Activated CD4-positive, alpha-beta T cell treated with anti-CD3 and anti-CD28 coated beads for 48 hours (primary cell): ENCODE data around the gene FOXC2.
"Not testable (repeated sequence)": the region's sequence is repeated elsewhere in the genome, so short reads cannot be mapped to it uniquely, and the experiment has no call there.

ENCODE experiments used
- DNase-seq: peaks from one replicate; pipeline ENCODE4 v3.0.0-alpha.2; 2020

FOXC2 gene

GRCh38 chr16:86575095-86575685 is 8.6 kb downstream of the FOXC2 start:
- DNase-seq, result no peak

- peak; percentile 76 for DNase-seq
These were observed 9.3 kb downstream of the FOXC2 start for GRCh38 chr16:86575754-86576557.

- no peak for DNase-seq
These were observed 10.1 kb downstream of the FOXC2 start for GRCh38 chr16:86576591-86577313.

GRCh38 chr16:86577314-86577971 is 10.8 kb downstream of the FOXC2 start:
- DNase-seq, result no peak

- no peak for DNase-seq
These were observed 11.5 kb downstream of the FOXC2 start, which contains the start of gene FOXL1 for GRCh38 chr16:86578061-86578599. Gene FOXL1, plus strand, starts transcription at chr16:86578549. Its CDS starts 175 bp downstream, at chr16:86578724.

- no peak for DNase-seq
These were observed 12.1 kb downstream of the FOXC2 start for GRCh38 chr16:86578611-86579267.

GRCh38 chr16:86579268-86580062 is 12.8 kb downstream of the FOXC2 start:
- no peak for DNase-seq

GRCh38 chr16:86580063-86580790 is 13.6 kb downstream of the FOXC2 start:
- no peak for DNase-seq

- no peak for DNase-seq
These were observed 14.2 kb downstream of the FOXC2 start for GRCh38 chr16:86580791-86581170.

- no peak for DNase-seq
These were observed 14.8 kb downstream of the FOXC2 start for GRCh38 chr16:86581458-86581857.

- DNase-seq, result no peak
These were observed 17.5 kb downstream of the FOXC2 start for GRCh38 chr16:86584071-86584685.

GRCh38 chr16:86584726-86585721 is 18.4 kb downstream of the FOXC2 start:
- no peak for DNase-seq

- DNase-seq, result no peak
These were observed 19.4 kb downstream of the FOXC2 start for GRCh38 chr16:86585821-86586611.

- no peak for DNase-seq
These were observed 20.9 kb downstream of the FOXC2 start for GRCh38 chr16:86587487-86587886.

GRCh38 chr16:86587955-86588354 is 21.3 kb downstream of the FOXC2 start:
- not testable (repeated sequence) for DNase-seq

- DNase-seq, result no peak
These were observed 24.0 kb downstream of the FOXC2 start for GRCh38 chr16:86590501-86591144.

- no peak for DNase-seq
These were observed 24.6 kb downstream of the FOXC2 start for GRCh38 chr16:86591270-86591669.
